VCaP (cell line): ENCODE measurements around the gene PI4KA.
"Not testable (repeated sequence)": the region's sequence is repeated elsewhere in the genome, so short reads cannot be mapped to it uniquely, and the experiment has no call there.

Experiments
- H3K27ac ChIP-seq: fragments of 450-650 bp; 2 replicates; pipeline ENCODE4 v1.5.1; 2017
- TF ChIP-seq, protein P1 (sequence below): fragments of 450-650 bp; conservative IDR thresholded peaks from 2 replicates; pipeline ENCODE4 v1.5.1; 2017; ENCODE audit warnings: mild to moderate bottlenecking, moderate library complexity

The PI4KA gene

GRCh38 chr22:20666560-20666959, 192.1 kb downstream of the PI4KA start:
- no peak overlapping the region for H3K27ac ChIP-seq
- TF ChIP-seq, protein P1, sequence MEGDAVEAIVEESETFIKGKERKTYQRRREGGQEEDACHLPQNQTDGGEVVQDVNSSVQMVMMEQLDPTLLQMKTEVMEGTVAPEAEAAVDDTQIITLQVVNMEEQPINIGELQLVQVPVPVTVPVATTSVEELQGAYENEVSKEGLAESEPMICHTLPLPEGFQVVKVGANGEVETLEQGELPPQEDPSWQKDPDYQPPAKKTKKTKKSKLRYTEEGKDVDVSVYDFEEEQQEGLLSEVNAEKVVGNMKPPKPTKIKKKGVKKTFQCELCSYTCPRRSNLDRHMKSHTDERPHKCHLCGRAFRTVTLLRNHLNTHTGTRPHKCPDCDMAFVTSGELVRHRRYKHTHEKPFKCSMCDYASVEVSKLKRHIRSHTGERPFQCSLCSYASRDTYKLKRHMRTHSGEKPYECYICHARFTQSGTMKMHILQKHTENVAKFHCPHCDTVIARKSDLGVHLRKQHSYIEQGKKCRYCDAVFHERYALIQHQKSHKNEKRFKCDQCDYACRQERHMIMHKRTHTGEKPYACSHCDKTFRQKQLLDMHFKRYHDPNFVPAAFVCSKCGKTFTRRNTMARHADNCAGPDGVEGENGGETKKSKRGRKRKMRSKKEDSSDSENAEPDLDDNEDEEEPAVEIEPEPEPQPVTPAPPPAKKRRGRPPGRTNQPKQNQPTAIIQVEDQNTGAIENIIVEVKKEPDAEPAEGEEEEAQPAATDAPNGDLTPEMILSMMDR, result no peak

DNA sequence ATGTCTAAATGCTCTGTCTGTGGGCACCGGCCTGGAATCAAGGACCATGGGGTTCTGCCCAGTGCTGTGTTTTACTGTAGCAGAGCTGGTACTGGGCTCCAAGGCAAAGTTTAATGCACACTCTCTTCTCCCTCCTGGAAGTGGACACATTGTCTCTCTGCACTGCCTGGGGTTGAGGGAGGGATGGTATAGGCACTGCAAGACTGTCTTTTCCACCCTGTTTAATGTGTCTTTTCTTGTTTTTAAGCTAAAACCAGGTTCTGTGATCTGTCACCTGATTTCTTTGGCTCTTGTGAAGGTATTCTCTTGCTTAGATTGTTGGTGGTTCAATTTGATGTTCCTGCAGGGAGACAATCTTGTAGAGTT, 194.0 kb downstream of the PI4KA start:
- TF ChIP-seq, protein P1, result no peak
- no peak overlapping the region for H3K27ac ChIP-seq

DNA sequence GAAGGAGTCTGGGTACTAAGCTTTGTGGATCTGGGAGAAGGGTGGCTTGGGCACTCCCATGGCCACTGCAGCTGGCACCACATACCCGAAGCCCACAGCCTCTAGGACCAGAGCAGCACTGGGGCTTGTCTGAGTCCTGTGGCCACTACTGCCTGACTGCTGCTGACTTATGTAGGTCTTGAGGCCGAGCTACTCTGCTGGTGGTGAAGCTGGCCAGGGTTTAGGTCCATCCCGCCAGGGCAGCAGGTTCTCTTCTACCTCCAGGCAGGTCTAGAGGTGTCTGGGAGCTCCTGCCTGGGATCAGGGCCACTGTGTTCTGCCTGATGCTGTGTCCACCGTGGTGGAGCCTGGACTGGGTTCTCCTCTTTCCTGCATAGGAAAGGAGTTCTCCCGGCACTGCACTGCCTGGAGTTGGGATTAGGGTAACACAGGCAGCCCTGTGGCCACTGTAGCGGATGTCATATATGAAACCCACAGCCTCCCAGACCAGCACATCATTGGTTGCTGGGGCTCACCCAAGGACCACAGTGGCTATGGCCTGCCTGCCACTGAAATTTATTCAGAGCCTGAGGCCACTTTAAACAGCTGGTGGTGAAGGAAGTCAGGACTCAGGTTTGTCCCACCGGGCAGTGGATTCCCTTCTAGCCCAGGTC, 194.5 kb downstream of the PI4KA start:
- TF ChIP-seq, protein P1, result no peak
- H3K27ac ChIP-seq, result no peak overlapping the region

DNA sequence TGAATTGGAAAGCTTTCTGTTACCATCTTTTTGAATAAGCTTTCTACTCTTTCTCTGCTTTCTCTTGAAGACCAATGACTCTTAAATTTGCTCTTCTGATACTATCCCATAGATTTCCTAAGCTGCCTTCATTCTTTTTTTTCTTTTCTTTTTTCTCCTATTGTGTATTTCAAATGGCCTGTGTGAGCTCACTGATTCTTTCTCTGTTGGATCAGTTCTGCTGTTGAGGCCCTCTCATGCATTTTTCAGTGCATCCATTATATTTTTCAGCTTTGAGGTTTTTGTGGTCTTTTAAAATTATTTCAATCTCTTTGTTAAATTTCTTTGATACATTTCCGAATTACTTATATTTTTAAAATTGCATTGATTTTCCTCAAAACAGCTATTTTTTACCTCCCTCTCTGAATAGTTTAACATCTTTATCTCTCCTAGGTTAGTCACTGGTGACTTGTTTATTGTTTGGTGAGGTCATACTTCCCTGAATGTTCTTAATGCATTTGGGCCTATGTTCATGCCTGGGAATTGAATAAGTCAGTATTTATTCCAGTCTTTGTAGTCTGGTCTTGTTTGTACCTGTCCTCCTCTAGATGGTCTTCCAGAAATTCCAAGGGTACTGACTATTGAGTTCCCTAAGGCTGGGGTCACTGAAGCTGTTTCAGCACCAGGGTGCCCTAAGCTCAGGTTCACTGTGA, 195.3 kb downstream of the PI4KA start:
- no peak overlapping the region for H3K27ac ChIP-seq
- TF ChIP-seq, protein P1, result no peak

- not testable (repeated sequence) for H3K27ac ChIP-seq
These were observed 196.0 kb downstream of the PI4KA start for GRCh38 chr22:20662524-20663036.

DNA sequence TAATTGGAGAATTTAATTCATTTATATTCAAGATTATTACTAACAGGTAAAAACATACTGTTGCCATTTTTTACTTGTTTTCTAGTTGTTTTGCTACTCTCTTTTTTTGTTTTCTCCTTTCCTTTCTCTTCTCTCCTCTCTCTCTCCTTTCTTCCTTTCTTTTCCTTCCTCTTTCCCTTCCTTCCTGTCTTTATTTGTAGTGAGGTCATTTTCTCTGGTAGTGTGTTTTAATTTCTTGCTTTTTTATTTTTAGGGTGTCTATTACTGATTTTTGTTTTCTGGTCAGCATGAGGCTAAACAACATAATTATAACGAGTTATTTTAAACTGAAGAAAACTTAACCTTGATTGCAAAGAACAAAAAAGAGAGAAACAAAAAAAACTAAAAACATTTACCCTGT, 197.1 kb downstream of the PI4KA start:
- no peak overlapping the region for H3K27ac ChIP-seq
- TF ChIP-seq, protein P1, result no peak

DNA sequence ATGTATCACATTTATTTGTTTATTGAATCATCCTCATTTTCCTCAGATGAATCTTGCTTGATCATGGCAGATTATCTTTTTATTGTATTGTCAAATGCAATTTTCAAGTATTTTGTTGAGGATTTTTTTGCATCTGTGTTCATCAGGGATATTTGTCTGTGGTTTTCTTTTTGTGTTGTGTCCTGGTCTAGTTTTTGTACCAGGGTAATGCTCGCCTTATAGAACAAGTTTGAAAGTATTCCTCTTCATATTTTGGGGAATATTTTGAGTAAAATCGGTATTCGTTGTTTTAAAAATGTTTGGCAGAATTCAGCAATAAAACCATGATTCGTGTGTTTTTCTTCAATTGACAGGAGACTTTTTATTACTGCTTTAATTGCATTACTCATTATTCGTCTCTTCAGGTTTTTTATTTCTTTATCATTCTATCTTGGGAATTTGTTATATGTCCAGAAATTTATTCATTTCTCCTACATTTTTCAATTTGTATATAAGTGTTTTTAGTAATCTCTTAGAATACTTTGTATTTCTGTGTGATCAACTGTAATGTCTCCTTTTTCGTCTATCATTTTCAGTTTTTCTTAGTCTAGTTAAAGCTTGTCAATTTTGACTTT, 198.1 kb downstream of the PI4KA start:
- no peak overlapping the region for H3K27ac ChIP-seq
- TF ChIP-seq, protein P1, result no peak

DNA sequence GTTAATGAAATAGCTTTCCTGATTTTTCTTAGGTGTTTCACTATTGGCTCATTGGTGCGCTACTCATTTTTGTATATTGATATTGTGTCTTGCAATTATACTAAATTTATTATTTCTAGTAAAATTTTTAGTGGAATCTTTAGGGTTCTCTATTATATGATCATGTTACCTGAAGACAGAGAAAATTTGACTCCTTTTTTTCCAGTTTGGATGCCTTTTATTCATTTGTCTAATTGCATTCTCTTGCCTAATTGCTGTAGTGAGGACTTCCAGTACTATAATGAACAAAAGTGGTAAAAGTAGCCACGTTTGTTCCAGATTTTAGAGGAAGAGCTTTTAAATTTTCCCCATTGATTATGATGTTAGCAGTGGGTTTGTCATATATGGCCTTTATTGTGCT, 198.7 kb downstream of the PI4KA start:
- no peak overlapping the region for H3K27ac ChIP-seq
- TF ChIP-seq, protein P1, result no peak
